ENCODE results near the gene NPAS2. TPM values are rescaled to one million over a fixed set of nuclear protein-coding genes. Genes with fewer than 3 reads are reported as not detected.

The NPAS2 gene
- total RNA-seq, 1 donor from 2014 or later: 39.4 TPM

- H3K9me3 ChIP-seq (ENCODE audit: low read depth): no peaks in the 10 kb centered on the region
- no peaks in the 10 kb centered on the region for H3K36me3 Mint-ChIP-seq
- H3K9ac ChIP-seq: no peak overlapping the region
- no peaks in the 10 kb centered on the region for H3K36me3 ChIP-seq
- H3K4me2 ChIP-seq: no peak overlapping the region
- peaks cover 13% of the 10 kb centered on the region for H3K4me1 ChIP-seq
- H3K27ac ChIP-seq: no peak overlapping the region
- H3K9me3 Mint-ChIP-seq: no peaks in the 10 kb centered on the region
- peaks cover 19% of the 10 kb centered on the region for H3K4me1 Mint-ChIP-seq
- no peaks in the 10 kb centered on the region for H3K27me3 ChIP-seq
- H2AFZ ChIP-seq (replicated peaks): no peak overlapping the region
- TF ChIP-seq CTCF (IDR thresholded peaks at IDR 0.05) (no peak), EZH2phosphoT487 (IDR thresholded peaks at IDR 0.05) (no peak), EZH2 (IDR thresholded peaks at IDR 0.05) (no peak)
- no peaks in the 10 kb centered on the region for H3F3A ChIP-seq (ENCODE audit: low read depth)
- no peak overlapping the region for H3K4me3 ChIP-seq
- no peak for DNase-seq (ENCODE audit: low spot score)
- no peaks in the 10 kb centered on the region for H3K79me2 ChIP-seq (ENCODE audit: low read depth)
- no peak overlapping the region for H3K27ac Mint-ChIP-seq
- no peak overlapping the region for H3K4me3 Mint-ChIP-seq
- no peaks in the 10 kb centered on the region for H4K20me1 ChIP-seq (ENCODE audit: low read depth)
- H3K27me3 Mint-ChIP-seq (ENCODE audit: insufficient read depth, low read depth): peaks cover 4% of the 10 kb centered on the region
Observed at GRCh38 chr2:100877555-100877954, 57.6 kb downstream of the NPAS2 start.

- no peaks in the 10 kb centered on the region for H3F3A ChIP-seq (ENCODE audit: low read depth)
- H3K36me3 ChIP-seq: no peaks in the 10 kb centered on the region
- no peak overlapping the region for H3K4me3 Mint-ChIP-seq
- no peaks in the 10 kb centered on the region for H3K9me3 ChIP-seq (ENCODE audit: low read depth)
- no peaks in the 10 kb centered on the region for H3K36me3 Mint-ChIP-seq
- H3K27me3 Mint-ChIP-seq (ENCODE audit: insufficient read depth, low read depth): peaks cover 10% of the 10 kb centered on the region
- no peaks in the 10 kb centered on the region for H3K79me2 ChIP-seq (ENCODE audit: low read depth)
- no peak overlapping the region for H3K4me3 ChIP-seq
- no peak overlapping the region for H3K9ac ChIP-seq
- no peak overlapping the region for H3K4me2 ChIP-seq
- no peak overlapping the region for H3K27ac ChIP-seq
- H4K20me1 ChIP-seq (ENCODE audit: low read depth): no peaks in the 10 kb centered on the region
- no peaks in the 10 kb centered on the region for H3K27me3 ChIP-seq
- peaks cover 19% of the 10 kb centered on the region for H3K4me1 Mint-ChIP-seq
- H3K9me3 Mint-ChIP-seq: no peaks in the 10 kb centered on the region
- peaks cover 13% of the 10 kb centered on the region for H3K4me1 ChIP-seq
- TF ChIP-seq EZH2 (IDR thresholded peaks at IDR 0.05): no peak
- TF ChIP-seq CTCF (IDR thresholded peaks at IDR 0.05): no peak
- TF ChIP-seq EZH2phosphoT487 (IDR thresholded peaks at IDR 0.05): no peak
- H2AFZ ChIP-seq (replicated peaks): no peak overlapping the region
- no peak overlapping the region for H3K27ac Mint-ChIP-seq
- DNase-seq (ENCODE audit: low spot score): no peak
Observed at GRCh38 chr2:100878000-100878791, 58.3 kb downstream of the NPAS2 start.

GRCh38 chr2:100879296-100879695 lies 59.4 kb downstream of the NPAS2 start:
- Histone ChIP-seq H3K36me3 (no peaks in the 10 kb centered on the region), H3K79me2 (ENCODE audit: low read depth) (no peaks in the 10 kb centered on the region), H3K27me3 (no peaks in the 10 kb centered on the region), H3K4me2 (no peak overlapping the region), H3K9ac (no peak overlapping the region), H2AFZ (replicated peaks) (no peak overlapping the region), H3F3A (ENCODE audit: low read depth) (no peaks in the 10 kb centered on the region), H3K4me1 (peaks cover 13% of the 10 kb centered on the region), H3K27ac (no peak overlapping the region), H3K4me3 (no peak overlapping the region), H4K20me1 (ENCODE audit: low read depth) (no peaks in the 10 kb centered on the region), H3K9me3 (ENCODE audit: low read depth) (no peaks in the 10 kb centered on the region)
- H3K4me3 Mint-ChIP-seq: no peak overlapping the region
- peaks cover 19% of the 10 kb centered on the region for H3K4me1 Mint-ChIP-seq
- no peak for DNase-seq (ENCODE audit: low spot score)
- peaks cover 15% of the 10 kb centered on the region for H3K27me3 Mint-ChIP-seq (ENCODE audit: insufficient read depth, low read depth)
- no peaks in the 10 kb centered on the region for H3K9me3 Mint-ChIP-seq
- H3K36me3 Mint-ChIP-seq: no peaks in the 10 kb centered on the region
- peak overlapping the region; percentile 3 for H3K27ac Mint-ChIP-seq
- TF ChIP-seq EZH2phosphoT487 (IDR thresholded peaks at IDR 0.05) (no peak), CTCF (IDR thresholded peaks at IDR 0.05) (no peak), EZH2 (IDR thresholded peaks at IDR 0.05) (no peak)
